Fibroblast of peridontal ligament (primary cell): ENCODE data around the gene SLC12A6.
"Not testable (repeated sequence)": the region's sequence is repeated elsewhere in the genome, so short reads cannot be mapped to it uniquely, and the experiment has no call there.

ENCODE experiments used
- DNase-seq: peaks from one replicate; pipeline ENCODE4 v3.0.0-alpha.2; 2010; ENCODE audit errors: extremely low read depth

Gene SLC12A6

DNA sequence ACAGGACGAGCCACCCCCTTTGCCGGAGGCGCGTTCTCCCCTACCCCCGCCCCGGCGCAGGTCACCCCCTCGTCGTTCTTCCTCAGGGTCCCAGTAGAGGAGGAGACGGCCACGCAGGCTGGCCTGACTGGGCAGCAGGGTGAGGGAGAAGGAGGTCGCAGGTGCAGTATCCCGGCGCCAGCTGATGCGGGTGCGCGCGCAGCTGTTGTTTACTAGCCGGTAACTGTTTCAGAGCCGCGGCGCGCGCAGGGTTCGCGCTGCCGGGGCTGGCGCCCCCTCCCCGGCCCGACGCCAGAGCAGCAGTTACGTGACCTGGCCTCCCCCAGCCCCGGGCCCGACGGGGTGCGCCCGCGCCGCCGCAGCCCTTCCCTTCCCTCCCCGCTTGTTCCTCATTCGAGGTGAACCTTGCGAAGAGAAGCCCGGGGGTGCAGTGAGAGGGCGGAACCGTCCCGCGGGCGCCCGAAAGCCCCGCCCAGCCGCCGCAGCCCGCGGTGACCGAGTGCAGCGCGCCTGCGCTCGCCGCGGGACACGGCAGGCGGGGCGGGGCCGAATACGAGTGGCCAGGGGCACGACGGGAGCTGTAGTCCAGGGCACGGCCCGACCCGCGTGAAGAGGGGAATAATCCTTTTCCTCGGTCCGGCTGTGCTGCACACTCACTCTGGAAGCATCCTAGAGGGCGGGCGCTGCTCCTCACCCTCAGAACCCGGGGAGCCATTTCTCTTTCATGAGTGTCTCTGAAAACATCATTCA lies at the start of gene SLC12A6:
Gene SLC12A6, minus strand, starts transcription at position 225 of the 750 bp plus-strand sequence. CDS start 1,101 bp downstream, outside the sequence.
- peak; percentile 85 for DNase-seq

DNA sequence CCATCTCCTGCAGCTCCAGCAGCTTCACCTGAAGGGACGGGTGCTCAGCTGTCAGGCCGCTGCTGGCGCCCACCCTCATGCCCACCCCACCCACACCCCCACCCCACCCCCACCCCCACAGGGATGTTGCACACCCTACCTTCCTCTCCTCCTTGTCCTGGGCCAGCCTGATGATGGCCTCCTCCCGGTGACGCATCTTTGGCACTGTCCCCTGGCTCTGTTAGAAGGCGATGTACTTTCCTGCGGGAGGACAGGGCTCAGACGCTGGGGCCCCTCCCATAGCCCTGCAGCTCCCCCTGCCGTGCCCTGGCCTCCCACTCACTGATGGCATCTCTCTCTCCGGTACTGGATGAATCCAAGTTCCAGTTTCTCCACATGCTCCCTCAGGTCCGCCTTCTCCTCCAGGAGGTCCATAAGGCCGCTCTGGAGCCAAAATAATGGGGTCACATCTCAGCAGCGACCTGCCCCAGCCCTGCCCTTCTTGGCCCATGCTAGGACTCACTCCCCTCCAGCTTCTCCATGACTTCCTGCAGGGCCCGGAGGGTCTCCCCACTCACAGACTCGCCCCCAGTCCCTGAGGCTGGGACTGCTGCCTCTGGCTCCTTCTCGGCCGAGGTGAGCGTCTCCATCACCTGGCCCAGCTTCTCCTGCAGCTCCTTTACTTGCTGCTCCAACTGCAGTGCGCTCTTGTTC lies 44.4 kb upstream of the SLC12A6 start:
- not testable (repeated sequence) for DNase-seq

DNA sequence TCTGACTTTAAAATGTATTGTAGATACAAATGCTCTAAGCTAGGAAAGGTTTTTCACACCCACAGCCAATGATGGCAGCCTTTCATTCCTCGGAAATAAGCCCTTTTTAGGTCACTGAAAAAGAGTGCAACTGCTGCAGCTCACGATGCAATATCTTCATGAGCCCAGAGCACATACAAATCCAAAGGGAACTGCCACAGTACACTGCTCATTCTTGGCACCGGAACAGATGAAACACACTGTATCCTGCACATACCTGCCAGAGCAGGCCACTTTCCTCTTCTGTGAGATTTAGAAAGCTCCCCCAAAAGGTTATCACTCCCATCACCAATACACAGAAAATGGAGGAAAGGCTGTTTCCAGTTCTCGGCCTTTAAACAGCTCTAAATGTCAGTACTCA lies 42.9 kb upstream of the SLC12A6 start:
- DNase-seq = not testable (repeated sequence)

DNA sequence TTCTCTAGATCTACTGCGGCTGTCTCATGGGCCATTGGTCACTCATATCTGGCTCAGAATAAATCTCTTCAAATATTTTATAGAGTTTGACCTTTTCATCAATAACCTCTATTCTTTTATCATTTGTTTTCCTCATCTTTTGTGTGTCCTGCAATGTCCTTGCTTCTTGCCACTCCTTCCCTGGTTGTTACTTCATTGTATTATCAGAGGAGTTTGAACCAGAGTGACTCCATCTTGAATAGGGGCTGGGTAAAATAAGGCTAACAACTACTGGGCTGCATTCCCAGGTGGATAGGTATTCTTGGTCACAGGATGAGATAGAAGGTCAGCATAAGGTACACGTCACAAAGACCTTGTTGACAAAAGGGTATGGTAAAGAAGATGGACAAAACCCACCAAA lies 39.3 kb upstream of the SLC12A6 start:
- no peak for DNase-seq

DNA sequence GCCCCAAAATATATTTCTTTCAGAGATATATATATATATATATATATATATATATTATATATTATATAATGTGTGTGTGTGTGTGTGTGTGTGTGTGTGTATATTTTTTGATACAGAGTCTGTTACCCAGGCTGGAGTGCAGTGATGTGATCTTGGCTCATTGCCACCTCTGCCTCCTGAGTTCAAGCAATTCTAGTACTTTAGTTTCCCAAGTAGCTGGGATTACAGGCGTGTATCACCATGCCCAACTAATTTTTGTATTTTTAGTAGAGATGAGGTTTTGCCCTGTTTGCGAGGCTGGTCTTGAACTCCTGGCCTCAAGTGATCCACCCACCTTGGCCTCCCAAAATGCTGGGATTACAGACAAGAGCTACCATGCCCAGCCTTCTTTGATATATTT lies 38.0 kb upstream of the SLC12A6 start:
- DNase-seq = not testable (repeated sequence)

DNA sequence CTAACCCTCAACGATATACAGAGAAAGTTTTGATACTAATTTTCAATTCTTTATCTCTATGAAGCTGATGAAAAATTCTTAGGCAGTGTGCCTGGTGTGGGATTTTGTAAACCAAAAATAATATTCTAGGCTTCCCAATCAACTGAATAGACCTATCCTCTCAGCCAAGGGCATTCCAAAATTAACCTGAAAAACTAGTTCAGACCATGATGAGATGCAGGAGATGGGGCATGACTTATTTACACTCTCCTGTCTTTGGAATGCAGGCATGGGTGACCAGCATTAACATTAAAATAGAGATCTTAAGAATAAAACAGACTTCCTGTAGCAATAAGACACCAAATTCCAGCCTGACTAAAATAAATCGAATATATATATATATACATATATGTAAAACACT lies 37.2 kb upstream of the SLC12A6 start:
- no peak for DNase-seq

DNA sequence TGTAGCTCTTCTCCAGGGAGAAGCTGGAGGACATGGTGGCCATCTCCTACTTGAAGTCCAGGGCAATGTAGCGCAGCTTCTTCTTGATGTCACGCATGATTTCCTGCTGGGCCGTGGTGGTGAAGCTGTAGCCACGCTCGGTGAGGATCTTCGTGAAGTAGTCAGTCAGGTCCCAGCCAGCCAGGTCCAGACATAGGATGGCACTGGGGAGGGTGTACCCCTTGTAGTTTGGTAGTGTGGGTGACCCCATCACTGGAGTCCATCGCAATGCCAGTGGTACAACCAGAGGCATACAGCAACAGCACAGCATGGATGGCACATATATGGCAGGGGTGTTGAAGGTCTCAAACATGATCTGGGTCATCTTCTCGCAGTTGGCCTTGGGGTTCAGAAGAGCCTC lies 36.4 kb upstream of the SLC12A6 start:
- no peak for DNase-seq

DNA sequence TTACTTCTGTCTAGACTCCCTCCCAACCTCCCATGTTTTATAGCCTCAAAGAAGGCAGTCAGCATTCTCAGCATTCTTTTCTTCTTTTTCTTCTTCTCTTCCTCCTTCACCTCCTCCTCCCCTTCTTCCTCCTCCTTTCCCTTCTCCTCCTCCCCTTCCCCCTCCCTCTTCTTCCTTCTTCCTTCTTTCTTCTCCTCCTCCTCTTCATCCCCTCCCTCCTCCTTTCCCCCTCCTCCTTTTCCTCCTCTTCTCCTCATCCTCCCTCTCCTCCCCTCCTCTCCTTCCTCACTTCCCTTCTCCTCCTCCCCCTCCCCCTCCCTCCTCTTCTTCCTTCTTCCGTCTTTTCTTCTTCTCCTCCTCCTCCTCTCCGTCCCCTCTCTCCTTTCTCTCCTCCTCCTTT lies 33.1 kb upstream of the SLC12A6 start:
- no peak for DNase-seq

DNA sequence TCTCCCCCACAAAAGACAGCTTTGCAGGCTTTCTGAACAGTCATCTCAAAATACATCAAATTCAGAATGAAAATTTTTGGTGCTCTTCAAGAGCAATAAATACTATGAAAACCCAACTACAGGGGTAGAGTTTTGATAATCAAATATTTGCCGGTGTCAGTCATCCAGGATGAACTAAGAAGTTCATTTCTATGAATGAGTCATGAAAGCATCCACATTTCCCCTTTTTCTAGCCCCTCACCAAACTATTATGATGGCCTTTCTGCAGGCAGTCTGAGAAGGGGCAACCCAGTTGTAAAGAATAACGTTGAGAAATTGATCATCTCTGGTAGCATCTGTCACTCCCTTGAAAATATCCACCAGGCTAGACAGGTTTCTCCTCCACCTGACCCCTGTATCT lies 32.5 kb upstream of the SLC12A6 start:
- DNase-seq = no peak

DNA sequence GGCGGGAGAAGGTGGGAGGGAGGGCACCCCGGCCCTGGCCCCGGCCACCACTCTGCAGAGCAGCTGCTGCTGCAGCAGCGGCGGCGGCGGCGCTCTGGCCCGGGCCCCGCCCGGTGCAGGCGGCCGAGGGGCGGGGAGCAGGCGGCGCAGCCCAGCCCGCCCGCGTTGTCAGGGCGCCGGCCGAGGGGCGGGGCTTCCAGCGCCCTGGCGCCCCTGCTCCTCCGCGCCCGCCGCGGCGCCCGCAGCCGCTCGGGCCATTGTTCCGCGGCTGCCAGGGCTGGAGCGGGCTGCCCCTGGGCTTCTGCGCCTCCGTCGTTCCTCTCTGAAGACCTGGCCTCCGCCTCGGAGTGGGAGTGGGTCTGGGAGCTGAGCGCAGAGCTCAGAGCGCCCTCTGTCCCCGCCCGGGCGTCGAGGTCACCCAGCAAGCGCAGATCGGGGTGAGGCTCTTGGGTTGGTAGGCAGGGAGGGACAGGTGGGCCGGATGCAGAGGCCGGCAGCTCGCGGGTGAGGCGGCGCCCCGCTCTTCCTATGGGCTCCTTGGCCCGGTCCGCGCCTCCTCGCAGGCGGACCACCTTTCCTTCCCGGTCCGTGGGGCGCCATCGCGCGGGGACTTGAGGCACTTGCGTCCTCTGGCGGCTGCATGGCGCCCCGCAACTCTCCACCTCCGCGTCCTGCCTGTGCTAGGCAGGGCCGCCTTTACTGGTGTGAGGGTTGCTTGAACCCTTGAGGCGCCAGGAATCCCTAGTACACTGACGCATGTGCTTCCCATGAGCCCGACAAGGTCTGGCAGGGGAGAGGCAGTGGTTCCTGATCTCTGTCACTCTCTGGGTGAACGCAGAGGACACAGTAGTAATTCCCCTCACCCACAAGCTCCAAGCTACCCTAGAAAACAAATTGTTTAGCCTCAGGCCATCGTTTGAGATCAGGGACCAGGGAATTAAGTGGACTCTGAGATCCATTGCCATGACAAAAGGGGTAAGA lies 29.8 kb upstream of the SLC12A6 start, which contains the start of gene LPCAT4:
Gene LPCAT4, minus strand, starts transcription at position 96 of the 981 bp plus-strand sequence. CDS start 96 bp downstream, outside the sequence.
- peak; percentile 77 for DNase-seq

DNA sequence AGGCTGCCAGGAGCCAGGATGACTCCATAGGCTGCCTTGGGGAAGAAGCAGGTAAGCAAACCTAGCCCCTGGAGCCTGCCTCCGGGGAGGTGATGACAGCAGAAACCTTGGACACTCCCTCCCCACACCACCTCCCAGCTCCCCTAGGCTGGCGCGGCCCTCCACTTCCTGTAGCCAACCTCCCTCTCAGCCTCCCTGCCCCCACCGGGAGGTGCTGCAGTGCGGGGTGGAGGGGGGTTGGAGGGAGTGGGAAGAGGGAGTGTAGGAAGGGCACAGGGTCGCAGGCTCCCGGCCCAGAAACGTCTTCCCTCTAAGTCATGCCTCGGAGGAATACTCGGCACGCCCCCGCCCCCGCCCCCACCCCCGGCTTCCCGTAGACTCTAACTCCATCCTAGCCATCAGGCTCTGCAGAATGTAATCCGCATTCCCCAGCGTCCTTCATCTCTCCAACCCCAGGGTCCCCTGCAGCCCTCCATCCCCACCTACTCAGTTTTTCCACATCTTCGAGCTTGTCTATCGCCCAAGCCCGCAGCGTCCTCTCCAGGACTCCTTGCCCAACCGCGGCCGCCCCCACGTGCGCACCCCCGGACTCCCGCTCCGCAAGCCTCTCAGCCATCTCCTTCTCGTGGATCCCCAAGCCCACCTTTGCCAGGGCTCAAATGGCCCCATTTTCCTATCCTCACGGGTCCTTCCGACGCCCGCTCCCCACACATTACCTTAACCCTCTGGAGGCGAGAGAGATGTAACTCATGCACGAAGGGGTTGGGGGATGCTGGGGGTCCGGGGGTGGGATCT lies 28.9 kb upstream of the SLC12A6 start:
- DNase-seq = peak; percentile 36

DNA sequence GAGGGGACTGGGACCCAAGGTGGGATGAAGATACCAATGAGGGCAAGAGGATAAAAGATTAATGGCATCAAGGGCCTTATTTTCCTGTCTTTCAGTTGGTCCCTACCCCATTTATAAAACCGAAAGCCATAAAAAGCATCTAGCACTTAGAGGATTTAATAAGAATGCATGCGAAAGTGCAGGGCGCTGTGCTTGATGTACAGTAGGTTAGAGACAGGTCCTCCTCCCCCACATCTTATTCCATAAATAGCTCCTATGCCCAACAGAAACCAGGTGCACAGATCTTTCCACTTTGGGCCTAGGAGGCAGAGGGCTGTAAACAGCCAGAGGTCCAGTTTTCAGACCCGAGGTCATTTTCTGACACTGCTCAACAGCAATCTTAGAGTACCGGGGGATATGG lies 28.3 kb upstream of the SLC12A6 start:
- no peak for DNase-seq

DNA sequence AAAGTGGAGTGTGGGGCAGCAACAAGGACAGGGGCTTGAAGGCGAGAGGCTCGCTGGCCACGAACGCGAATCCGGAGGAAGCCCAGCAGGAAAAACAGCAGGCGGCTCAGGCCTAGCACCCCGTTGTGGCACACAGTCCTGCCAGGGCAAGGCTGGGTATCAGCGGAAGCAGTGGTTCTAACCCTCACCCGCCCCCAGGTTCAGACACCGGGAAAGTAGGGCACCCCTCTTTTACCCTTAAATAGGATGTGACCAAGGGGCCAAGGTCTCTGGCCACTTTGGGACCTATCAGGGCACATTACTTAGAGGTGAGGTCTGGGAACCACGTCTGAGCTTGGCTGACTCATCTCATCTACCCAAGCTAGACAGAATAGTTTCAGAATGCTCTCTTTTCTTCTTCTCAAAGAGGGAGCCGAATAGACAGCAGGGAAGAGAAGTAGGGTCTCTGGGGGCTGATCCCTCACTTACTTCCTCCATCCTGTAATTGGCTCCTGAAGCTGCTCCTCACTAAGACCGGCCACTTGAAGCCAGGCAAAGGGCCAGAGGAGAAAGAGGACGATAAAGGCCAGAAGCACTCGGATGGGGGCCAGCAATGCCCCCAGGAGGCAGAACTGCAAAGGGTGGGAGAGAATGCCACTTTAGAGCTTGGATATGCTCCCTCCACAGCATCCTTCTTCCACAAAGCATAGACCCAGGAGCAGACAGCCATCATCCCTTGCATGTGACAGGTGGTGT lies 27.7 kb upstream of the SLC12A6 start:
- DNase-seq = peak; percentile 15

DNA sequence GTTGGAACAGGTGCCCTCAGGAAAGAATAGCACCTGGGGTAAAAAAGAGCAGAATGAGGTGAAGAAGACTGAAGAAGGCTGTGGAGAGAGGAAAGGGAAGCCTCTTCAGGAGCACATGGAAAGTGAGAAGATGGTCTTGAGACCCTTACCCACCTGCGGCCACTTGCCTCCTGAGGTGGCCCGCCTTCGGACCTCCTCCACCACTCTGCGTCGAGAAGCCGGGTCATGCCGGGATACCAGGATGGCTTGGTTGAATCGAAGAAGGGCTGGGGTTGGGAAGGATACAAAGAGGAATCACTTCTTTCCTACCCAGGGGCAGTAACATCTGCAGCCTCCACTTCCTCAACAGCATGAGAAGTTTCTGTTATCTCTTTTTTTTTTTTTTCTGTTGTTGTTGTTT lies 26.5 kb upstream of the SLC12A6 start:
- DNase-seq = no peak

DNA sequence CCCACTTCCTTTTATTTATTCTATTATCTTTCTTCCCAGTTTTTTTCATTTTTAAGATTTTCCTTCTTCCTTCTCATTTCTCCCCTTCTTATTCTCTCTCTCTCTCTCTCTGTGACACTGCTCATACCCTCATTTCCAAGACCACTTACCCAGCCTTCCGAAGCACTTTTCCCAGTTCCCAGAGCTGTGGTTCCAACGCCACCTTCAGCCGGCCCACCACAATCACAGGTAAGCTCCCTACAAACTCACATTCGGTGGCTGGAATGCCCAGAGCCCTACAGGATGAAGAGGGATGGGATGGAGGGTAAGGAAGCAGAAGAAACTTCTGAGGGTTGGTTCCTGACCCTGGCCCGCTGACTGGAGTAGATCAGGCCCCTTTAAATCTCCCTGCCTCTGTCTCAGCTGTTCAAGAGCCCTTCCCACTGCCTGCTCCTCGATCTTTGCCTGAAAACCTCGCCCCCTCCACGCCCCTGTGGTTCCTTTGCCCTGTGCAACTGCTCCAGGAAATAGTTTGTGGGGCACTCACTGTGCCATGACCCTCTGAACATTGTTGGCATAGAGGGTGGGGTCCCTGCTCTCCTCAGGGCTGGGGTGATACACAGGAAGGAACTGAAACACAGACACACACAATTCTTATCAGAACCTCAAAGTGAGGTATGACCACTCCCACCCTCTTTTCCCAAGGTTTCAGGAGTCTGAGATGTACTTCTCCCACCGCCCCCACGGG lies 24.6 kb upstream of the SLC12A6 start:
- no peak for DNase-seq

DNA sequence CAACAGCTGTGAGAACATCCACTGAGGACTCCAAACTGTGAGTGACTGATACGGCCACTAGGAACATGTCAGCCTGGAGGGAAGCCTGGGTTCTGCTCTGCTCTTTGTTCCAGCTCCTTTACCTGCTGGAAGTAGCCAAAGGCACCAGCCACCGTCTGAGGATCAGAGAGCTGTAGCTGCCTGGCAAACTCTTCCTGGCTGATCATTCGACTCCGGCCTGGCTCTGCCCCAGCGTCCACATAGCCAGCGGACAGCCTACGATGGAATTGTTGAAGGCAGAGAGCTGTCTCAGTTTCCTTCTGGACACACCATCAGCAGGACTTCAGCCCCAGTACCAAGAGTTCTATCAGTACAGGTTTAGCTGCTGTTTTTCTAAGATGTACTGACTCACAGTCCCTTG lies 23.7 kb upstream of the SLC12A6 start:
- no peak for DNase-seq

DNA sequence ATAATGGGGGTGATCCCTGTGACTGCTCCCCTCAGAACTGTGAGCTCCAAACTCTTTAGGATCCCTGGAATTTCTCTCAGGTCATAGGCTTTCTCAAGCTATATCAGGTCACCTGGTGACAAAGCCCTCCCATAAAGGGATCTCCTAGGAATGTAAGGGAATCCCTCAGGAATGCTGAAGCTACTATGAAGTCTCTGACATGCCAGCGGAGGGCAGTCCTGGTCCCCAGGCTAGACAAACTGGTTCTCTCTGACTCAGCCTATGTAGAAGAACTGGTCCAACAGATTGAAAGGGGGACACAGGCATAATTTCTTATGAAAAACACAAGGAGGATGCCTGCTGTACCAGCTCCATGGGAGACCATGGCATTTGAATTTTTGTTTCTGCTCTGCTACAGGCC lies 22.7 kb upstream of the SLC12A6 start:
- DNase-seq = no peak

DNA sequence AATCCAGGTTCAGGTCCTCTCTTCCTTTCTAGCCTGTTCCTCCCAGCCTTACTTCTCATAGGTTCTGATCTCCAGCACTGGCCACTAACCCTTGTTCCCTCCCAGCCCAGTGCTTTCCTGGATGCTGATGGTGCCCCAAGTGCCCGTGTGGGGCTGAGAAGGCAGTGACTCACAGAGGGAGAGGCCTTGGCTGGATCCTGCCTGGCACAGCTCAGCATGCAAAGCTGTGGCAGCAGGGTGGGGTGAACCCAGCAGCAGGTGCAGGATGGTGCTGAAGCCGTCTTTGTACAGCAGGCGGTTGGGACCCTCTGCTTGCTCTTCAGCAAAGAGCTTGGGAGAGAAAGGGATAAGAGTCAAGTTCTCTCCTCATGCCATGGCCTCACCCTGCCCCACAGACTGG lies 21.8 kb upstream of the SLC12A6 start:
- no peak for DNase-seq

DNA sequence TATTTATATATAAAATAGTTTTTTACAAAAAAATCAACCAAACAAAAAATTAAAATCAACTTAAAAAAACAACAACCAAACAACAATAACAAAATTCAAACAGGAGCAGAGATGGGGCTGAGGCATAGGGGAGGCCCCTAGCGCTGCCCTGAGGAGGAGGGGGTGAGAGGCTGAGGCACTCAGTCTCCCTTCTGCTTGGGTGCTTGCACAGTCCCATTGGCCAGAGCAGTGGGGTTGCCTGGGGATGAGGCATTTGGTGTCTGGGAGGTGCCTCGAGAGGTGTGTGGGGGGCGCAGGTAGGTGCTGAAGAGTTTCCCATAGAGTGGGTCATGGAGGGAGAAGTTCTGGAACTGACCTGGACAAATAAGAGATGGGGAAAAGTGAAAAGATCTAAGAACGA lies 21.4 kb upstream of the SLC12A6 start:
- DNase-seq = no peak

DNA sequence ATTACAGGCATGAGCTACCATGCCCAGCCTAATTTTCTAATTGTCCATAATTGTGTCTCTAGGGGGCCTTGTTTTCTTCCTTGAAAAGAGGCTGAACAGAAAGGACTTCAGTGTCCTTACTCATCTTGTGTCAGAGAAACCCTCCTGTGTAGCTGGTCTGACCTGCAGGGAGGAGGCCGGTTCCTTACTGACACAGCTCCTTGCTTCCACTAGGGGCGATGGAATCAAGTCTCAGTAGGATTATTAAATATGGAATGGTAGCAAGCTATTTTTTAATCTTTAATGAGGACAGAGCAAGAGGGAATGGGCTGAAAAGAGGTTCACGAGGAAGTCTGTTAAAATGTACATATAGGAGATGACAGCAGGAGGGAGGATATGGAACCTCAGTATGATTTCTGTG lies 20.8 kb upstream of the SLC12A6 start:
- DNase-seq = no peak
